HepG2 (cell line): ENCODE data around the gene GPER1. TPM values are rescaled to one million over a fixed set of nuclear protein-coding genes. Genes with fewer than 3 reads are reported as not detected.

Source experiments
- ARHGAP35 ChIP-seq: sonication (generic); formaldehyde crosslinking; IDR thresholded peaks from 2 replicates; pipeline ENCODE4 v1.9.0; 2022; ENCODE audit warnings: mild to moderate bottlenecking, inconsistent platforms, moderate library complexity, missing genetic modification reagents, borderline replicate concordance
- EED ChIP-seq: sonication (generic); formaldehyde crosslinking; IDR thresholded peaks from 2 replicates; pipeline ENCODE4 v1.5.0; 2020; ENCODE audit warnings: mild to moderate bottlenecking, missing genetic modification reagents
- FOXC1 ChIP-seq: sonication (generic); formaldehyde crosslinking; IDR thresholded peaks from 2 replicates; pipeline ENCODE4 v1.8.0; 2022; ENCODE audit warnings: mild to moderate bottlenecking, missing genetic modification reagents, borderline replicate concordance
- KDM3A ChIP-seq: IDR thresholded peaks from 2 replicates; pipeline ENCODE4 v1.6.1; 2018; ENCODE audit warnings: low read depth, missing compliant biosample characterization
- MAFG ChIP-seq: sonication (generic); formaldehyde crosslinking; IDR thresholded peaks from 2 replicates; pipeline ENCODE4 v1.5.1; 2020; ENCODE audit warnings: mild to moderate bottlenecking, missing genetic modification reagents
- MAZ ChIP-seq, 2 experiments: sonication (generic) in 1 of 2; formaldehyde crosslinking in 1 of 2; IDR thresholded peaks; 2 replicates each; pipeline versions ENCODE4 v1.5.0 to v1.6.1; 2012 to 2020; ENCODE audit warnings: low read depth in 2 of 2, mild to moderate bottlenecking in 2 of 2, borderline replicate concordance in 1 of 2, improper control_type of control experiment in 1 of 2, low read length in 1 of 2, missing genetic modification reagents in 1 of 2, moderate library complexity in 1 of 2
- MBNL3 ChIP-seq: fragments of 250-450 bp; sonication (Bioruptor Pico); conservative IDR thresholded peaks from 2 replicates; pipeline ENCODE4 v1.8.0; 2022; ENCODE audit warnings: mild to moderate bottlenecking, inconsistent platforms
- PAX8 ChIP-seq: sonication (generic); formaldehyde crosslinking; IDR thresholded peaks from 2 replicates; pipeline ENCODE4 v1.8.0; 2022; ENCODE audit warnings: mild to moderate bottlenecking, missing genetic modification reagents, borderline replicate concordance
- TARDBP ChIP-seq: sonication (generic); formaldehyde crosslinking; IDR thresholded peaks from 2 replicates; pipeline ENCODE4 v1.8.0; 2022; ENCODE audit warnings: mild to moderate bottlenecking, missing genetic modification reagents
- TEAD3 ChIP-seq: optimal IDR thresholded peaks from 2 replicates; pipeline ENCODE3; 2016; ENCODE audit warnings: borderline replicate concordance
- THAP11 ChIP-seq: IDR thresholded peaks from 2 replicates; pipeline ENCODE4 v1.6.1; 2016; ENCODE audit warnings: missing biosample characterization, missing genetic modification reagents
- ZFAT ChIP-seq: sonication (generic); formaldehyde crosslinking; conservative IDR thresholded peaks from 2 replicates; pipeline ENCODE4 v1.8.1; 2023; ENCODE audit warnings: missing genetic modification reagents, inconsistent platforms
- ZKSCAN8 ChIP-seq: IDR thresholded peaks from 2 replicates; pipeline ENCODE4 v1.6.1; 2016; ENCODE audit warnings: borderline replicate concordance, missing genetic modification reagents, missing compliant biosample characterization
- ZNF781 ChIP-seq: sonication (generic); formaldehyde crosslinking; IDR thresholded peaks from 2 replicates; pipeline ENCODE4 v1.5.1; 2020; ENCODE audit warnings: borderline replicate concordance, mild to moderate bottlenecking, missing genetic modification reagents; ENCODE audit errors: not compliant biosample characterization
- polyA plus RNA-seq, 8 experiments: library from polyadenylated mRNA; depleted of rRNA in 3 of 8; stranded (reverse) in 7 of 8; unstranded in 1 of 8; fragments of >200 nt; fragmentation: Illumina TruSeq in 4 of 8; extraction: Trizol in 4 of 8; gene quantifications; 2 replicates each; pipeline versions ENCODE4 v1.2.1 to v1.2.3, GENCODE V29; 2011 to 2016; ENCODE audit warnings: low read depth in 4 of 8, missing spikeins in 1 of 8, mixed read lengths in 1 of 8; ENCODE audit not compliant: insufficient read depth in 1 of 8
- total RNA-seq, 5 experiments: library from RNA; depleted of rRNA; stranded (reverse); fragments of >200 nt; fragmentation: Illumina TruSeq; extraction: Trizol; gene quantifications; 2 replicates each; pipeline ENCODE4 v1.2.3, GENCODE V29; 2016; ENCODE audit warnings: low read depth in 1 of 5
- TF ChIP-seq, protein P1 (sequence below): IDR thresholded peaks from 2 replicates; pipeline ENCODE4 v1.6.1; 2016; ENCODE audit warnings: low read depth, control low read depth
- TF ChIP-seq, protein P2 (sequence below): sonication (generic); formaldehyde crosslinking; IDR thresholded peaks from 2 replicates; pipeline ENCODE4 v1.4.0; 2020; ENCODE audit warnings: mild to moderate bottlenecking, missing genetic modification reagents, borderline replicate concordance
- TF ChIP-seq, protein P3 (sequence below): IDR thresholded peaks from 2 replicates; pipeline ENCODE4 v1.6.1; 2016; ENCODE audit warnings: missing compliant biosample characterization, missing genetic modification reagents, borderline replicate concordance

Gene GPER1
- total and polyA plus RNA-seq, 2 of the 13 experiments (the other 11 are each of a cell fraction or from before 2014, with no cell fraction given), result 12.7 to 19.7 TPM

DNA sequence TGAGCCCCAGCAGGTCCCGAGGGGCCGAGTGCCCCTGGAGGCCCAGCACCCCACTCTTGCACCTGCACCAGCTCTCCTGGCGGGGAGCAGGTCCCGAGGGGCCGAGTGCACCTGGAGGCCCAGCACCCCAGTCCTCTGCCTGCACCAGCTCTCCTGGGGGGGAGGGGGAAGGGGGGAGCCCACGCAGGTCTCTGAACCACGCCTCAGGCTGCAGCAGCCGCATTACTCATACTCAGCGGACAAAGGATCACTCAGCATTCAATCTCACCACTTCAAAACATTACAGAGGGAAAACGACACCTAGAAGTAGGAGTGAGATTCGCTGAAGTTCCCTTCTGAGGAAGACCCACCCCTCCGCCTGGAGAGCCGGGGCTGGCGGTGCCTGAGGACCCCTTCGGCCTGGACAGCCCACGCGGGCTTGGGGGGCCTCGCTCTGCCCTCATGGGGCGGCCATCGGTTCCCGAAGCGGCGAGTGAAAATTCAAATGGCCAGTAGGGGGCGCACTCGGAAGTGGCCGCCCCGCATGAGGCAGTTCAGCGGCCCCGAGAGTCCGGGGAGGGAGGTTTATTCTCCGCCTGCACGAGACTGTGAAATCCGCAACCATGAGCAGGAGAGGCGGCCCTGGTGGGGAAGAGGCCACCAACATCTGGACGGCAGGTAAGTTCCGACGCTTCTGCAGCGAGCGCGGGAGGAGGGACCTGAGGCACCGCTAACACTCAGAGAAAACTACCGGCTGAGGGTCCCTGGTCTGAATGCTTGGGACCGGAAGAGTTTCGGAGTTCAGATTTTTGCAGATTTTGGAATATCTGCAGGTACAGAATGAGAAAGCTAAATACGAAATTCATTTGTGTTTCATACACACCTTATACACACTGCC lies 1.1 kb upstream of the GPER1 start (continued):
- TF ChIP-seq ZFAT (CRISPR knock-in tag), result no peak
- TF ChIP-seq TEAD3 (CRISPR knock-in tag), result peak; percentile 71
- peak; percentile 59; the same call in 1 of the 2 replicates for TF ChIP-seq THAP11 (CRISPR knock-in tag)
- TF ChIP-seq, protein P1, sequence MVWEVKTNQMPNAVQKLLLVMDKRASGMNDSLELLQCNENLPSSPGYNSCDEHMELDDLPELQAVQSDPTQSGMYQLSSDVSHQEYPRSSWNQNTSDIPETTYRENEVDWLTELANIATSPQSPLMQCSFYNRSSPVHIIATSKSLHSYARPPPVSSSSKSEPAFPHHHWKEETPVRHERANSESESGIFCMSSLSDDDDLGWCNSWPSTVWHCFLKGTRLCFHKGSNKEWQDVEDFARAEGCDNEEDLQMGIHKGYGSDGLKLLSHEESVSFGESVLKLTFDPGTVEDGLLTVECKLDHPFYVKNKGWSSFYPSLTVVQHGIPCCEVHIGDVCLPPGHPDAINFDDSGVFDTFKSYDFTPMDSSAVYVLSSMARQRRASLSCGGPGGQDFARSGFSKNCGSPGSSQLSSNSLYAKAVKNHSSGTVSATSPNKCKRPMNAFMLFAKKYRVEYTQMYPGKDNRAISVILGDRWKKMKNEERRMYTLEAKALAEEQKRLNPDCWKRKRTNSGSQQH, result no peak; the same call in 1 of the 2 replicates
- TF ChIP-seq, protein P2, sequence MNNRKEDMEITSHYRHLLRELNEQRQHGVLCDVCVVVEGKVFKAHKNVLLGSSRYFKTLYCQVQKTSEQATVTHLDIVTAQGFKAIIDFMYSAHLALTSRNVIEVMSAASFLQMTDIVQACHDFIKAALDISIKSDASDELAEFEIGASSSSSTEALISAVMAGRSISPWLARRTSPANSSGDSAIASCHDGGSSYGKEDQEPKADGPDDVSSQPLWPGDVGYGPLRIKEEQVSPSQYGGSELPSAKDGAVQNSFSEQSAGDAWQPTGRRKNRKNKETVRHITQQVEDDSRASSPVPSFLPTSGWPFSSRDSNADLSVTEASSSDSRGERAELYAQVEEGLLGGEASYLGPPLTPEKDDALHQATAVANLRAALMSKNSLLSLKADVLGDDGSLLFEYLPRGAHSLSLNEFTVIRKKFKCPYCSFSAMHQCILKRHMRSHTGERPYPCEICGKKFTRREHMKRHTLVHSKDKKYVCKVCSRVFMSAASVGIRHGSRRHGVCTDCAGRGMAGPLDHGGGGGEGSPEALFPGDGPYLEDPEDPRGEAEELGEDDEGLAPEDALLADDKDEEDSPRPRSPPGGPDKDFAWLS (CRISPR knock-in tag), result no peak
- peak; percentile 57; the same call in 1 of the 2 replicates for TF ChIP-seq ZKSCAN8
- peak; percentile 80; the same call in 1 of the 2 replicates for TF ChIP-seq KDM3A (CRISPR knock-in tag)
- TF ChIP-seq ARHGAP35 (CRISPR knock-in tag), result 0 out of 2 replicates have a peak, but pooled peaks have one; percentile 14
- TF ChIP-seq, protein P3, sequence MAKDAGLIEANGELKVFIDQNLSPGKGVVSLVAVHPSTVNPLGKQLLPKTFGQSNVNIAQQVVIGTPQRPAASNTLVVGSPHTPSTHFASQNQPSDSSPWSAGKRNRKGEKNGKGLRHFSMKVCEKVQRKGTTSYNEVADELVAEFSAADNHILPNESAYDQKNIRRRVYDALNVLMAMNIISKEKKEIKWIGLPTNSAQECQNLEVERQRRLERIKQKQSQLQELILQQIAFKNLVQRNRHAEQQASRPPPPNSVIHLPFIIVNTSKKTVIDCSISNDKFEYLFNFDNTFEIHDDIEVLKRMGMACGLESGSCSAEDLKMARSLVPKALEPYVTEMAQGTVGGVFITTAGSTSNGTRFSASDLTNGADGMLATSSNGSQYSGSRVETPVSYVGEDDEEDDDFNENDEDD (CRISPR knock-in tag), result no peak; the same call in 1 of the 2 replicates
- TF ChIP-seq MAFG, result no peak
- TF ChIP-seq EED, result no peak
- no peak; the same call in 1 of the 2 replicates for TF ChIP-seq PAX8 (CRISPR knock-in tag)
- peak; percentile 83 for TF ChIP-seq ZNF781 (CRISPR knock-in tag)
- TF ChIP-seq FOXC1 (CRISPR knock-in tag), result peak; percentile 84; the same call in 1 of the 2 replicates
- TF ChIP-seq MBNL3, result no peak
- no peak for TF ChIP-seq MAZ (IDR thresholded peaks at IDR 0.05; ENCODE audit: borderline replicate concordance, low read depth, low read length)
- peak; percentile 44; the same call in 1 of the 2 replicates for TF ChIP-seq MAZ (CRISPR knock-in tag; IDR thresholded peaks at IDR 0.05; ENCODE audit: low read depth)
- TF ChIP-seq TARDBP (CRISPR knock-in tag), result peak; percentile 76
